BJ (cell line): Measurements from ENCODE around the gene ZNF780B. TPM values are rescaled to one million over a fixed set of nuclear protein-coding genes. Genes with fewer than 3 reads are reported as not detected.

Source experiments
- CTCF ChIA-PET: fragments of 350-600 bp; formaldehyde crosslinking; extraction: SDS; loops from one replicate; lab custom pipeline; 2021; ENCODE audit warnings: antibody characterized with exemption, inconsistent platforms; lab: Yijun Ruan, JAX
- POLR2A ChIA-PET: fragments of 300-600 bp; sonication (Branson Sonifier 250); formaldehyde crosslinking; extraction: SDS; loops from one replicate; lab custom pipeline; 2021; ENCODE audit warnings: antibody characterized with exemption; lab: Charles Lee
- DNase-seq: peaks from one replicate; pipeline ENCODE4 v3.0.0-alpha.2; 2011; ENCODE audit warnings: low read depth
- H3K27me3 ChIP-seq: 2 replicates; pipeline ENCODE4 v1.6.0; 2011; ENCODE audit warnings: low read length; ENCODE audit not compliant: control insufficient read depth, insufficient read depth
- H3K36me3 ChIP-seq: 2 replicates; pipeline ENCODE4 v1.5.1; 2011; ENCODE audit warnings: low read length; ENCODE audit not compliant: control insufficient read depth, insufficient read depth
- H3K4me3 ChIP-seq: 2 replicates; pipeline ENCODE4 v1.5.1; 2011; ENCODE audit warnings: low read depth, mild to moderate bottlenecking, control low read depth, low read length
- polyA plus RNA-seq: library from polyadenylated mRNA; depleted of rRNA; stranded (reverse); fragments of >200 nt; gene quantifications from 2 replicates; pipeline ENCODE4 v1.2.3, GENCODE V29; 2011; rRNA removed
- TF ChIP-seq, protein P1 (sequence below): IDR thresholded peaks from 2 replicates; pipeline ENCODE4 v1.5.1; 2011; ENCODE audit warnings: low read depth, mild to moderate bottlenecking, control low read depth, inconsistent platforms, low read length, moderate library complexity; ENCODE audit not compliant: insufficient read depth

ZNF780B gene
- polyA plus RNA-seq, 1 experiment: 2.3 TPM

DNA sequence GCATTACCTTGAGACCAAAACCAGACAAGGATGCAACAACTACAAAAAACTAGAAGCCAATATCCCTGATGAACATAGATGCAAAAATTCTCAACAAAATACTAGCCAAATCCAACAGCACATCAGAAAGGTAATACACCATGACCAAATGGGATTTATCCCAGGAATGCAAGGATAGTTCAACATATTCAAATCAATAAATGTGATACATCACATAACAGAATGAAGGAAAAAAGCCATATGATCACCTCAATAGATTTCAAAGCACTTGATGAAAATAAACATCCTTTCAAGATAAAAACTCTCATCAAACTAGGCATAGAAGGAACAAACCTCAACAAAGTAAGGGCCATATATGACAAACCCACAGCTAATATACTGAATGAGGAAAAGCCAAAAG is 69.4 kb downstream of the ZNF780B start:
- TF ChIP-seq, protein P1, sequence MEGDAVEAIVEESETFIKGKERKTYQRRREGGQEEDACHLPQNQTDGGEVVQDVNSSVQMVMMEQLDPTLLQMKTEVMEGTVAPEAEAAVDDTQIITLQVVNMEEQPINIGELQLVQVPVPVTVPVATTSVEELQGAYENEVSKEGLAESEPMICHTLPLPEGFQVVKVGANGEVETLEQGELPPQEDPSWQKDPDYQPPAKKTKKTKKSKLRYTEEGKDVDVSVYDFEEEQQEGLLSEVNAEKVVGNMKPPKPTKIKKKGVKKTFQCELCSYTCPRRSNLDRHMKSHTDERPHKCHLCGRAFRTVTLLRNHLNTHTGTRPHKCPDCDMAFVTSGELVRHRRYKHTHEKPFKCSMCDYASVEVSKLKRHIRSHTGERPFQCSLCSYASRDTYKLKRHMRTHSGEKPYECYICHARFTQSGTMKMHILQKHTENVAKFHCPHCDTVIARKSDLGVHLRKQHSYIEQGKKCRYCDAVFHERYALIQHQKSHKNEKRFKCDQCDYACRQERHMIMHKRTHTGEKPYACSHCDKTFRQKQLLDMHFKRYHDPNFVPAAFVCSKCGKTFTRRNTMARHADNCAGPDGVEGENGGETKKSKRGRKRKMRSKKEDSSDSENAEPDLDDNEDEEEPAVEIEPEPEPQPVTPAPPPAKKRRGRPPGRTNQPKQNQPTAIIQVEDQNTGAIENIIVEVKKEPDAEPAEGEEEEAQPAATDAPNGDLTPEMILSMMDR: no peak
- ChIA-PET CTCF (no interaction called here), POLR2A (no interaction called here)

DNA sequence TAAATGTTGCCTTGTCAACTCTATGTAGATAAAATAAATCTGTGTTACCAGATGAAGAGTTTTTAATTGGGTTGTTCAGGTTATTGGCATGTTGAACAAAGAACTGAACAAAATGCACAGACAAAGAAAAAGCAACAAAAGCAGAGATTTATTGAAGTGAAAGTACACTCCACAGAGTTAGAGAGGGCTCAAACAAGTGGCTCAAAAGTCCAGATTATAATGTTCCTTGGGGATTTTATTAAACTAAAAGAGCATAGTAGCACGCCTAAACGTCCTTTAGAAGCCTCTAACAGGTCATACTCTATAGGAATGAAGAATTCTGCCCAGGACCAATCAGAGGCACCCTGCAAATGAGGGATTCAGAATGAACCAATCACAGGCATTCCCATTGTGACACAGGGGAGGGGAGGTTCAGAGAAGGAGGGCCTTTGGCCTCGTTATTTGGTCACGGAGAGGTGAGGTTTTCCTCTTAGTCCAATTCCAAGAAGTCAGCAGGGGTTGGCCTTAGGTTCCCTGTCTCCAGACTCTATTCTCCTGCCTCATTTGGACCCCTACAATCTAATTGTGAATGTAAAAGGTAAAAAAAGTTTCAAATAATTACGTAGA is 72.2 kb downstream of the ZNF780B start:
- no peak for DNase-seq
- CTCF ChIA-PET: interaction anchor here (1.1 kb wide), 1 partner anchor 13 kb away, joined by 3 read pairs; the partner anchor contains the start of gene ZNF546
- no peak overlapping the region for H3K4me3 ChIP-seq
- no peaks in the 10 kb centered on the region for H3K27me3 ChIP-seq
- TF ChIP-seq, protein P1: no peak
- POLR2A ChIA-PET: no interaction called here
- peaks cover 15% of the 10 kb centered on the region for H3K36me3 ChIP-seq

More for the DNA sequence above, 69.4 kb downstream of the ZNF780B start:
- H3K36me3 ChIP-seq: no peaks in the 10 kb centered on the region
- H3K27me3 ChIP-seq: no peaks in the 10 kb centered on the region
- no peak overlapping the region for H3K4me3 ChIP-seq
- no peak for DNase-seq

DNA sequence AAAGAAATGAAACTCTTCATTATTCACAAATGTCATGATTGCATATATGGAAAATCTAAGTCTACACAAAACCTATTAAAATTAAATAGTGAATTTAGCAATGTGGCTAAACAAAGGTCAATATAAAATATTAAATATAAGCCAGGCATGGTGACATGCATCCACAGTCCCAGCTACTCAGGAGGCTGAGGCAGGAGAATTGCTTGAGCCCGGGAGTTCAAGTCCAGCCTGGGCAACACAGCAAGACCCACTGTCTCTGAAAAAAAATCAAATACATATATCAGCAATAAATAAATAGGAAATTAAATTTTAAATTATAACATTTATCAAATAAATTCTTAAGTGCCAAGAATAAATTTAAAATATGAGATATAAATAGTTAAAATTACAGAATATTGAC is 73.1 kb downstream of the ZNF780B start:
- peaks cover 18% of the 10 kb centered on the region for H3K36me3 ChIP-seq
- POLR2A ChIA-PET: no interaction called here
- H3K27me3 ChIP-seq: no peaks in the 10 kb centered on the region
- no peak overlapping the region for H3K4me3 ChIP-seq
- no peak for DNase-seq
- CTCF ChIA-PET: no interaction called here
- TF ChIP-seq, protein P1: no peak

Other genes with a start within 250 kb of the ZNF780B start
- gene DYRK1B, start 222.1 kb downstream of the ZNF780B start, polyA plus RNA-seq: 6.6 and 8.4 TPM in 2 replicates
- 228 and 372 TPM in 2 replicates for gene FBL, start 209.9 kb downstream of the ZNF780B start, polyA plus RNA-seq
- gene FCGBP, start 121.6 kb downstream of the ZNF780B start, polyA plus RNA-seq: 0.01 TPM in 1 of 2 replicates, not detected in the other
- 71.5 and 105 TPM in 2 replicates for gene PSMC4, start 85.1 kb downstream of the ZNF780B start, polyA plus RNA-seq
- 1.4 and 1.9 TPM in 2 replicates for gene ZNF546, start 59.2 kb downstream of the ZNF780B start, polyA plus RNA-seq
- 4.2 and 8.1 TPM in 2 replicates for gene ZNF780A, start 34.7 kb upstream of the ZNF780B start, polyA plus RNA-seq
- gene MAP3K10, start 135.2 kb upstream of the ZNF780B start, polyA plus RNA-seq: 3.6 and 3.7 TPM in 2 replicates
- gene TTC9B, start 162.2 kb upstream of the ZNF780B start, polyA plus RNA-seq: not detected in 2 replicates
- 0.06 and 0.17 TPM in 2 replicates for gene CCNP, start 170.5 kb upstream of the ZNF780B start, polyA plus RNA-seq
- 113 and 162 TPM in 2 replicates for gene AKT2, start 229.1 kb upstream of the ZNF780B start, polyA plus RNA-seq